ENCODE measurements around the gene IRF8. TPM values are rescaled to one million over a fixed set of nuclear protein-coding genes. Genes with fewer than 3 reads are reported as not detected.
A peak's percentile ranks its signal among the peaks of the same experiment; 100 is the strongest.
"Not testable (repeated sequence)": the region's sequence is repeated elsewhere in the genome, so short reads cannot be mapped to it uniquely, and the experiment has no call there.

The IRF8 gene
- polyA plus RNA-seq, 3 donors from 2014 or later: 69.7 to 92.8 (median 73.6) TPM

DNA sequence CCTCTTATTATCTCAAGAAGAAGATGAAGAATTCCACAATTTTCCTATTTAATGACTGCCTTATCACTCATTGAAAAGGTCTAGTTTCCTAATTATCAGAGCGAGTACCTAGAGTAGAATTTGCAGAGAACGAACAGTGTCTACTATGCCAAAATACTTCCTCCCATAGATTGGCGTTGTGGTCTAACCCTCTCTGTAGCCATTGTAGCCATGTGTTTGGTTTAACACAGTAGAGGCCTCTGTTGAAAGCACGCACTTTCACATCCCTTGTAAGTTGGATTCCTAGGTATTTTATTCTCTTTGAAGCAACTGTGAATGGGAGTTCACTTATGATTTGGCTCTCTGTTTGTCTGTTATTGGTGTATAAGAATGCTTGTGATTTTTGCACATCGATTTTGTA lies 24.9 kb upstream of the IRF8 start:
- H3K9me3 Mint-ChIP-seq: not testable (repeated sequence)

DNA sequence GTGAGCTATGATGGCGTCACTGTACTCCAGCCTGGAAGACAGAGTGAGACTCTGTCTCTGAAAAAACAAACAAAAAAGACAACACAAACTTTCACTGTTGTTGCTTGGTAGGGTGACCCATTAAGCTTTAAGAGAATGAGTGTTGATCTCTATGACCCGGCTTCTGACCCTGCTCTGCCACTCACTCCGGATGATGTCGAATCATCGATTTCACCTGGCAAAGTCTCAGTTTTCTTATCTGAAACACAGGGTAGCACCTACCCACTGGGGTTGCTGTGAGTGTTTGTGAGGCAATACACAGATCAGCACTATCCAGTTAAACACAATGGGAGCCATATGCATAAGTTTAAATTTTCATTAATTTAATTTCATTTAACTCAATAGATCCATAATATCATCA lies 20.6 kb upstream of the IRF8 start:
- H3K4me1 Mint-ChIP-seq: peaks cover 24 to 29% of the 10 kb centered on the region in 2 donors
- H3K27ac Mint-ChIP-seq: no peak overlapping the region
- H3K9me3 Mint-ChIP-seq: peaks cover 0 to 3% (median 1%) of the 10 kb centered on the region in 6 donors
- H3K4me3 Mint-ChIP-seq: no peak overlapping the region
- peaks cover 5 to 8% (median 6%) of the 10 kb centered on the region in 3 donors for H3K27me3 Mint-ChIP-seq (ENCODE audit: low read depth in 3 of 3)
- H3K36me3 Mint-ChIP-seq: no peaks in the 10 kb centered on the region
- no peak for DNase-seq

More for the DNA sequence above, 24.9 kb upstream of the IRF8 start:
- not testable (repeated sequence) for H3K27ac Mint-ChIP-seq; DNase-seq; H3K4me3 Mint-ChIP-seq; H3K36me3 Mint-ChIP-seq; H3K27me3 Mint-ChIP-seq (ENCODE audit: low read depth in 3 of 3)
- H3K4me1 Mint-ChIP-seq: peaks cover 15% of the 10 kb centered on the region in 2 donors

GRCh38 chr16:85878875-85879274 lies 20.1 kb upstream of the IRF8 start:
- peaks cover 6 to 8% (median 6%) of the 10 kb centered on the region in 3 donors for H3K27me3 Mint-ChIP-seq (ENCODE audit: low read depth in 3 of 3)
- H3K4me3 Mint-ChIP-seq: no peak overlapping the region
- no peak overlapping the region for H3K27ac Mint-ChIP-seq
- H3K36me3 Mint-ChIP-seq: no peaks in the 10 kb centered on the region
- peaks cover 20 to 24% of the 10 kb centered on the region in 2 donors for H3K4me1 Mint-ChIP-seq
- no peak for DNase-seq
- H3K9me3 Mint-ChIP-seq: peaks cover 0 to 3% (median 1%) of the 10 kb centered on the region in 6 donors

DNA sequence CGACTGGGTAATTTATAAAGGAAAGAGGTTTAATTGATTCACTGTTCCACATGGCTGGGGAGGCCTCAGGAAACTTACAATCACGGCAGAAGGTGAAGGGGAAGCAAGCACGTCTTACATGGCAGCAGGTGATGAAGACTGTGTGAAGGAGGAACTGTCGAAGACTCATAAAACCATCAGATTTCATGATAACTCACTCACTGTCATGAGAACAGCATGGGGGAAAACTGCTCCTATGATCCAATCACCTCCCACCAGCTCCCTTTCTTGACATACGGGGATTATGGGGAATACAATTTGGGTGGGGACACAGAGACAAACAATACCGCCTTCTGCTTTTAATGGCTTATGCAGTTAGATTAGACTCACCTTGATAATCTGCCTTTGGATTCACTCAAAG lies 19.4 kb upstream of the IRF8 start:
- Mint-ChIP-seq H3K4me1 (peaks cover 18 to 24% of the 10 kb centered on the region in 2 donors), H3K27me3 (ENCODE audit: low read depth in 3 of 3) (peaks cover 8% of the 10 kb centered on the region in 3 donors), H3K27ac (no peak overlapping the region), H3K36me3 (no peaks in the 10 kb centered on the region), H3K9me3 (peaks cover 0 to 3% (median 1%) of the 10 kb centered on the region in 6 donors), H3K4me3 (no peak overlapping the region)
- DNase-seq: no peak

DNA sequence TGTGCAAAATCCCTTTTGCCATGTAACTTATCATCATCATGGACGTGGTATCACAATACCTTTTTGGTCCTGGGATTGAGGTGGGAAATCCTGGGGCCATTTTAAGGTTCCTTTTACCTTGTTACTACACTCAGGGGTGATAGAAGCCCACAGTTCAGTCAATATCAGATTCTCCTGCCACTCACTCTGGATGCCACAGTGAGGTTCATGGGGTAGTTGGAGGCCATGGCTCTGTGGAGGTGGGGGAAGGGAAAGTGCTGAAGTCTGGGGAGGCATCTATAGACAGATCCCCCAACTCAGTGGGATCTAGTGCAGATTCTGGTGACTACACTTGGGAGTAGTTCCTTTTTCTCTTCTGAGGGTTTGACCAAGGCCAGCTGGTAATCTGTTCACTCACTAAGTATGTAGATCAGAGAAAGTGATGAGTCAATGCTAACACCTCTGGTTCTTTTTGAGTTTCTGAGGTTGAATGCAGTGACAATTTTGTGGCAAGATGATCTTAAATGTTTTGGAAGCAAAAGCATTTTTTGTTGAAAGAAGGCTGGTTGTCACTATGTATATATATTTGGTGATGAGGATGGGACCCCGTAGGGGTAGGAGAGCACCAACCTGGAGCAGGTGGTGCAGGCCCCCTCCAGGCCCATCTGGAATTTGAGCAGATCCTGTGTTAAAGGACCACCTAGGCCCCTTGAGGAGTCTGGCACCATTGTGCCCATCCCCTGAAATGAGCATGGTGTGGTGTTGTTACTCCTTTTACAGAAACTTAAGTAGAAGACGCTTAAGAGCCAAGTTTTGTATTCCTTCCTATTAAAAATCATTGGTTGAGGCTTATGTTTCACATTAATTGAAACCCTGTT lies 18.8 kb upstream of the IRF8 start:
- no peaks in the 10 kb centered on the region for H3K36me3 Mint-ChIP-seq
- H3K4me1 Mint-ChIP-seq: peaks cover 19 to 24% of the 10 kb centered on the region in 2 donors
- peaks cover 0 to 3% (median 1%) of the 10 kb centered on the region in 6 donors for H3K9me3 Mint-ChIP-seq
- no peak for DNase-seq
- peak overlapping the region in 3 of 6 donors; percentile 2 to 28 (median 6) for H3K27ac Mint-ChIP-seq
- no peak overlapping the region for H3K4me3 Mint-ChIP-seq
- peaks cover 8 to 10% (median 8%) of the 10 kb centered on the region in 3 donors for H3K27me3 Mint-ChIP-seq (ENCODE audit: low read depth in 3 of 3)

- no peak for DNase-seq
- H3K9me3 Mint-ChIP-seq: peaks cover 0 to 3% (median 1%) of the 10 kb centered on the region in 6 donors
- H3K4me3 Mint-ChIP-seq: no peak overlapping the region
- peaks cover 19 to 24% of the 10 kb centered on the region in 2 donors for H3K4me1 Mint-ChIP-seq
- H3K27ac Mint-ChIP-seq: no peak overlapping the region
- H3K36me3 Mint-ChIP-seq: no peaks in the 10 kb centered on the region
- H3K27me3 Mint-ChIP-seq (ENCODE audit: low read depth in 3 of 3): peaks cover 8 to 16% (median 8%) of the 10 kb centered on the region in 3 donors
Measured at GRCh38 chr16:85880861-85881260, 18.1 kb upstream of the IRF8 start.

DNA sequence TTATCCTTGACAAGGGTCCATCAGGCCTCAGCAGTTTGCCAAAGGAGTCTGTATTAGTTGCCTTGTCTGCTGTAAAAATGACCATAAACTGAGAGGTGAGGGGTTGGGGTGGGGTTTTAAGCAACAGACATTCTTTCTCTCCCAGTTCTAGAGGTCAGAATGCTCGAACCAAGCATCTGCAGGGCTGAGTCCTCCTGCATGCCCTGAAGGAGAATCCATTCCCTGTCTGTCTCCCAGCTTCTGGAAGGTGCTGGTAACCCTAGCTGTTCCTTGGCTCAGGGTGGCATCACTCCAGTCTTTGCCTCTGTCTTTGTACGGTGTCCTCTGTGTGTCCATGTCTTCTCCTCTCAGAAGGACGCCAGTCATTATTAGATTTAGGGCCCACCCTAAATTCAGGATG lies 17.5 kb upstream of the IRF8 start:
- no peaks in the 10 kb centered on the region for H3K36me3 Mint-ChIP-seq
- peaks cover 0 to 3% (median 1%) of the 10 kb centered on the region in 6 donors for H3K9me3 Mint-ChIP-seq
- H3K4me3 Mint-ChIP-seq: no peak overlapping the region
- no peak overlapping the region for H3K27ac Mint-ChIP-seq
- DNase-seq: no peak
- H3K4me1 Mint-ChIP-seq: peaks cover 19 to 24% of the 10 kb centered on the region in 2 donors
- H3K27me3 Mint-ChIP-seq (ENCODE audit: low read depth in 3 of 3): peaks cover 6 to 16% (median 8%) of the 10 kb centered on the region in 3 donors

GRCh38 chr16:85882181-85882810 lies 16.7 kb upstream of the IRF8 start:
- H3K9me3 Mint-ChIP-seq: no peaks in the 10 kb centered on the region
- peaks cover 21 to 26% of the 10 kb centered on the region in 2 donors for H3K4me1 Mint-ChIP-seq
- no peaks in the 10 kb centered on the region for H3K36me3 Mint-ChIP-seq
- H3K27me3 Mint-ChIP-seq (ENCODE audit: low read depth in 3 of 3): peaks cover 6 to 14% (median 8%) of the 10 kb centered on the region in 3 donors
- H3K4me3 Mint-ChIP-seq: peak overlapping the region in 1 of 5 donors; percentile 12
- no peak overlapping the region for H3K27ac Mint-ChIP-seq
- no peak for DNase-seq

- H3K9me3 Mint-ChIP-seq: peaks cover 0 to 2% (median 0%) of the 10 kb centered on the region in 6 donors
- no peaks in the 10 kb centered on the region for H3K36me3 Mint-ChIP-seq
- H3K27me3 Mint-ChIP-seq (ENCODE audit: low read depth in 3 of 3): peaks cover 6 to 14% (median 6%) of the 10 kb centered on the region in 3 donors
- no peak for DNase-seq
- no peak overlapping the region for H3K27ac Mint-ChIP-seq
- H3K4me1 Mint-ChIP-seq: peaks cover 36 to 41% of the 10 kb centered on the region in 2 donors
- H3K4me3 Mint-ChIP-seq: no peak overlapping the region
Measured at GRCh38 chr16:85883813-85884212, 15.1 kb upstream of the IRF8 start.

- Mint-ChIP-seq H3K4me1 (peaks cover 45 to 50% of the 10 kb centered on the region in 2 donors), H3K27ac (no peak overlapping the region), H3K36me3 (no peaks in the 10 kb centered on the region), H3K4me3 (no peak overlapping the region), H3K9me3 (peaks cover 0 to 2% (median 0%) of the 10 kb centered on the region in 6 donors), H3K27me3 (ENCODE audit: low read depth in 3 of 3) (peaks cover 4 to 12% (median 6%) of the 10 kb centered on the region in 3 donors)
- no peak for DNase-seq
Measured at GRCh38 chr16:85884808-85885463, 14.0 kb upstream of the IRF8 start.

GRCh38 chr16:85885537-85885936 lies 13.4 kb upstream of the IRF8 start:
- H3K4me3 Mint-ChIP-seq: no peak overlapping the region
- H3K9me3 Mint-ChIP-seq: peaks cover 0 to 2% (median 0%) of the 10 kb centered on the region in 6 donors
- peaks cover 42 to 47% of the 10 kb centered on the region in 2 donors for H3K4me1 Mint-ChIP-seq
- peak overlapping the region in 1 of 6 donors; percentile 40 for H3K27ac Mint-ChIP-seq
- DNase-seq: no peak
- no peaks in the 10 kb centered on the region for H3K36me3 Mint-ChIP-seq
- H3K27me3 Mint-ChIP-seq (ENCODE audit: low read depth in 3 of 3): peaks cover 4 to 12% (median 6%) of the 10 kb centered on the region in 3 donors

- Mint-ChIP-seq H3K36me3 (no peaks in the 10 kb centered on the region), H3K27me3 (ENCODE audit: low read depth in 3 of 3) (peaks cover 0 to 12% (median 2%) of the 10 kb centered on the region in 3 donors), H3K9me3 (peaks cover 0 to 2% (median 0%) of the 10 kb centered on the region in 6 donors), H3K27ac (peak overlapping the region; percentile 71 to 86 (median 78)), H3K4me1 (peaks cover 32% of the 10 kb centered on the region in 2 donors), H3K4me3 (peak overlapping the region; percentile 7 to 71 (median 57))
- peak; percentile 52 to 62 (median 55) for DNase-seq
Measured at GRCh38 chr16:85888405-85889331, 10.3 kb upstream of the IRF8 start.

All from immature natural killer cell (primary cell).